Esophagus squamous epithelium (tissue), 4 donors: ENCODE results near the gene TSC22D1.

Experiments
- POLR2A ChIP-seq, 4 donors: fragments of 450-650 bp; IDR thresholded peaks; one replicate each; pipeline ENCODE4 v1.6.1; 2017; ENCODE audit warnings: antibody characterized with exemption in 4 of 4, mild to moderate bottlenecking in 4 of 4, moderate library complexity in 3 of 4
- TF ChIP-seq, protein P1 (sequence below), 6 experiments: fragments of 450-650 bp in 4 of 6; fragments of 200-600 bp in 2 of 6; sonication (generic) in 2 of 6; IDR thresholded peaks; one replicate each; pipeline ENCODE4 v1.5.1; 2016 to 2019; ENCODE audit warnings: antibody characterized with exemption in 6 of 6, mild to moderate bottlenecking in 4 of 6, moderate library complexity in 4 of 6

GRCh38 chr13:44404261-44405132, 171.6 kb downstream of the TSC22D1 start:
- TF ChIP-seq, protein P1, sequence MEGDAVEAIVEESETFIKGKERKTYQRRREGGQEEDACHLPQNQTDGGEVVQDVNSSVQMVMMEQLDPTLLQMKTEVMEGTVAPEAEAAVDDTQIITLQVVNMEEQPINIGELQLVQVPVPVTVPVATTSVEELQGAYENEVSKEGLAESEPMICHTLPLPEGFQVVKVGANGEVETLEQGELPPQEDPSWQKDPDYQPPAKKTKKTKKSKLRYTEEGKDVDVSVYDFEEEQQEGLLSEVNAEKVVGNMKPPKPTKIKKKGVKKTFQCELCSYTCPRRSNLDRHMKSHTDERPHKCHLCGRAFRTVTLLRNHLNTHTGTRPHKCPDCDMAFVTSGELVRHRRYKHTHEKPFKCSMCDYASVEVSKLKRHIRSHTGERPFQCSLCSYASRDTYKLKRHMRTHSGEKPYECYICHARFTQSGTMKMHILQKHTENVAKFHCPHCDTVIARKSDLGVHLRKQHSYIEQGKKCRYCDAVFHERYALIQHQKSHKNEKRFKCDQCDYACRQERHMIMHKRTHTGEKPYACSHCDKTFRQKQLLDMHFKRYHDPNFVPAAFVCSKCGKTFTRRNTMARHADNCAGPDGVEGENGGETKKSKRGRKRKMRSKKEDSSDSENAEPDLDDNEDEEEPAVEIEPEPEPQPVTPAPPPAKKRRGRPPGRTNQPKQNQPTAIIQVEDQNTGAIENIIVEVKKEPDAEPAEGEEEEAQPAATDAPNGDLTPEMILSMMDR (IDR thresholded peaks at IDR 0.05): no peak
- no peak for TF ChIP-seq POLR2A (IDR thresholded peaks at IDR 0.05)
